ENCODE measurements around the gene STIM1. TPM values are rescaled to one million over a fixed set of nuclear protein-coding genes. Genes with fewer than 3 reads are reported as not detected.

STIM1 gene
- total RNA-seq, 4 donors from 2014 or later = 50.1 to 112 (median 63.3) TPM

DNA sequence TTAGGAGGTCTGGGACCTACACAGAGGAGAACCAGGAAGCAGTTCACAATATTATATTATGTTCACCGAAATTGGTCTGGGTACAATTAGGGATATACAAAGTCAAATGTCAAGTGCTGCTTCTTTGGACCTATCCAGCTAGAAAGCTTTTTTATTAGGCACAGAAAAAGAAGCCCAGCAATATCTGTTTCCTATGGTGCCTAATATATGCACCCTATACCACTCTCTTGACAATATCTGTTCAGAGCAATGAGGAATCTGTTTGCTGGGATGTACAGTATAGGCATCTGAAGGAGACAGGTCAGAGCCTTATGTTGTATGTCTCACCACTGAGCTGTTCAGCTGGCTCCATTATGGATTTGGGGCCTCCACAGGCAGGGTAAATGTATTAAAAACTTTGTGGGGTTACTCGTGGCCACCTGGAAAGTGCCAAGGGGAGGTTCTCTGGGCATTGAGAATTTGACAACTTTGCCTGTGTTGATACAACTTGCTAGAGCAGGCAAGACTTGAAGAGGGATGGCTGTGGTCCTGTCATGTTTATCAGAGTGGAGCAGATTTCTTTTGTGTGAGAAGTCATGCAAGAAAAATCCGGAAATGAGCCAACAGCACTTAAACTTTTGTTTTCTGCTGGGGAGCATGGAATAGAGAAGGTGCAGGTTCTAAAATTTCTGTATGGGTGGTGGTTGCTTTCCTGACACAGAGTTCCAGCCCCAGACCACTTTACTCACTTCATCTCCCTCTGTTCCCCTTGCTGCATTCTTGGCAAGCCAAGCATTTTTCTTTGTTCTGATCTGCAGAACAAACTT lies 10.1 kb downstream of the STIM1 start:
- TF ChIP-seq, protein P1, sequence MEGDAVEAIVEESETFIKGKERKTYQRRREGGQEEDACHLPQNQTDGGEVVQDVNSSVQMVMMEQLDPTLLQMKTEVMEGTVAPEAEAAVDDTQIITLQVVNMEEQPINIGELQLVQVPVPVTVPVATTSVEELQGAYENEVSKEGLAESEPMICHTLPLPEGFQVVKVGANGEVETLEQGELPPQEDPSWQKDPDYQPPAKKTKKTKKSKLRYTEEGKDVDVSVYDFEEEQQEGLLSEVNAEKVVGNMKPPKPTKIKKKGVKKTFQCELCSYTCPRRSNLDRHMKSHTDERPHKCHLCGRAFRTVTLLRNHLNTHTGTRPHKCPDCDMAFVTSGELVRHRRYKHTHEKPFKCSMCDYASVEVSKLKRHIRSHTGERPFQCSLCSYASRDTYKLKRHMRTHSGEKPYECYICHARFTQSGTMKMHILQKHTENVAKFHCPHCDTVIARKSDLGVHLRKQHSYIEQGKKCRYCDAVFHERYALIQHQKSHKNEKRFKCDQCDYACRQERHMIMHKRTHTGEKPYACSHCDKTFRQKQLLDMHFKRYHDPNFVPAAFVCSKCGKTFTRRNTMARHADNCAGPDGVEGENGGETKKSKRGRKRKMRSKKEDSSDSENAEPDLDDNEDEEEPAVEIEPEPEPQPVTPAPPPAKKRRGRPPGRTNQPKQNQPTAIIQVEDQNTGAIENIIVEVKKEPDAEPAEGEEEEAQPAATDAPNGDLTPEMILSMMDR (IDR thresholded peaks at IDR 0.05) = no peak
- no peak for TF ChIP-seq POLR2A (IDR thresholded peaks at IDR 0.05)
- Histone ChIP-seq H3K36me3 (no peaks in the 10 kb centered on the region), H3K4me1 (peaks cover 16 to 88% (median 47%) of the 10 kb centered on the region in 3 donors), H3K27me3 (no peaks in the 10 kb centered on the region), H3K27ac (peak overlapping the region; percentile 48 to 78 (median 58)), H3K4me3 (no peak overlapping the region), H3K9me3 (no peaks in the 10 kb centered on the region)
- no peak for DNase-seq
- intact Hi-C loops (cut with DNase I) = loop anchor here (10.0 kb wide), 1 partner anchor 89 kb away; no protein-coding TSS in a partner anchor
- WGBS, 2 donors = 30 to 32% methylated on average over 3 of the region's 3 CpGs

DNA sequence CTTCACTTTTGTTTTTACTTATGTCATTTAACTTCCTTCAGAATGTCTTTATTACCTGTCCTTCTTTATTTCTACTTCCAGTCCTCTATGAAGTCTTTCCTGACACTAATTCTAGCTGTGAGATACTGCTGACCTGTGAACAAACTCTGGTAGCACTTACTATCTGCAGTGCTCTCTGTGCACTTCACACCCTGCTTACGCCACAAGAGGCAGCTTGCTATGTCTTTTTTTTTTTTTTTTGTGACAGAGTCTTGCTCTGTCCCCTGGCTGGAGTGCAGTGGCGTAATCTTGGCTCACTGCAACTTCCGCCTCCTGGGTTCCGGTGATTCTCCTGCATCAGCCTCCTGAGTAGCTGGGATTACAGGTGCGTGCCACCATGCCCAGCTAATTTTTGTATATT lies 10.7 kb downstream of the STIM1 start:
- TF ChIP-seq POLR2A (IDR thresholded peaks at IDR 0.05) = no peak
- TF ChIP-seq, protein P1 (IDR thresholded peaks at IDR 0.05) = peak in 1 of 6 experiments; percentile 19
- DNase-seq = no peak
- H3K4me3 ChIP-seq = no peak overlapping the region
- peaks cover 12 to 82% (median 41%) of the 10 kb centered on the region in 3 donors for H3K4me1 ChIP-seq
- H3K27ac ChIP-seq = peak overlapping the region in 3 of 4 donors; percentile 48 to 62 (median 53)
- WGBS, 2 donors = 59 to 71% methylated on average over 5 of the region's 5 CpGs
- no peaks in the 10 kb centered on the region for H3K27me3 ChIP-seq
- H3K9me3 ChIP-seq = no peaks in the 10 kb centered on the region
- intact Hi-C loops (cut with DNase I) = loop anchor here (10.0 kb wide), 1 partner anchor 89 kb away; no protein-coding TSS in a partner anchor
- H3K36me3 ChIP-seq = no peaks in the 10 kb centered on the region

DNA sequence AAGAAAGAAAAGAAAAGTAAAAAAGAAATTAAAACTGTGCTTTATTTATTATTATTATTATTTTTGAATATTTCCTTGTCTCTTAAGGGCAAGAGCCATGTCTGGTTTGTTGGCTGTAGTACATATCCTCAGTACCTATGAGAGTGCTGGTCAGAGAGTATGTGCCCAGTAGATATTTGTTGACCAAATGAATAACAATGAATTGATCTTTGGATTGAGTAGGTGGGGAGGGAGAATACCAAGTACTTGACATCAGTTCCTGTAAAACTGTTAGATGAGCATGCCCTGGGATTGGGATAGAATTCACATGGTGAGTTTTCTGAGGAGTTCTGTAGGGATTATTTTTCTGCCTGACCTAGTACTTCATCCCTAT lies 11.4 kb downstream of the STIM1 start:
- H3K9me3 ChIP-seq = no peaks in the 10 kb centered on the region
- peak overlapping the region; percentile 14 to 61 (median 46) for H3K27ac ChIP-seq
- no peak for TF ChIP-seq POLR2A (IDR thresholded peaks at IDR 0.05)
- TF ChIP-seq, protein P1 (IDR thresholded peaks at IDR 0.05) = no peak
- no peak overlapping the region for H3K4me3 ChIP-seq
- peaks cover 12 to 82% (median 40%) of the 10 kb centered on the region in 3 donors for H3K4me1 ChIP-seq
- H3K36me3 ChIP-seq = no peaks in the 10 kb centered on the region
- intact Hi-C loops (cut with DNase I) = loop anchor here (10.0 kb wide), 1 partner anchor 88 kb away; no protein-coding TSS in a partner anchor
- no peaks in the 10 kb centered on the region for H3K27me3 ChIP-seq
- DNase-seq = no peak

DNA sequence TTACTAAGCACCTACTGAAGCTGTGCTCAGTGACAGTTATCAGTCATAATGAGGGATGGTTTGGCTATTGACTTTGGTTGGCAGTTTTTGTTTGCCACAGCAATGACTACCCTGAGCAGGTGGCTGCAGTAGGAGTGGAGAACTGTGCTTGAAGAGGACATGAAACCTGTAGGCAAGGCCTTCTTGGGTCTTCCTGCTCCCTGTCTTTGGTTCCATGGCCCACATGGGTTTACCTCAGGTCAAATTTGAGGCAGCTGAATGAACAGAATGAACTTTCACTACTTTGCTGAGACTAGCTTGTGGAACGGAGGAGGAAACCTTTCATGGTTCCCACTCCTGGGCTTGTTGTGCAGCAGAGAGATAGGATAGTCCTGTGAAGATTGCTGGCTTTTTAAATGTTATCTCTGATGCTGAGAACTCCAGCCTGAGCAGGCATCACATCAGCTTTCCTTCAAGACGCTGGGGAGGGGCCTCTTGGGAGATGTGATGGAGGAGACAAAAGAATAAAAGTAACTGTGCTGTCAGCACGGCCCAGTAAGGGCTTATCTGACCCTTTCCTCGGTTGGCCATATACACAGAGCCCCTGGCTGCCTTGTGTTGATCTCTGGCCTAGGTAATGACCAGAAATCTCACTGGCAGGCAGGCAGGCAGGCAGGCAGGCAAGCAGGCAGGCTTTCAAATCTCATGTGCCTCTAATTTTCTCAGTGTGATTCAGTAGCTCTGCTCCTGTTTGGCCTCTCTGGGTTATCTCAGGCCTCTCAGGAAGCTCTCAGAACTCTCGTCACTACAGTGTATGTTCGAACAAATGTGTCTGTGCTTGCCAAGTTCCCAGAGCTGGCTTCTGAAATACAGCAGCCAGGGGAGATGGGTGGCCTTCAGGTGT lies 12.0 kb downstream of the STIM1 start:
- intact Hi-C loops (cut with DNase I) = loop anchor here (10.0 kb wide), 1 partner anchor 87 kb away; no protein-coding TSS in a partner anchor
- Histone ChIP-seq H3K4me1 (peaks cover 12 to 79% (median 40%) of the 10 kb centered on the region in 3 donors), H3K27me3 (no peaks in the 10 kb centered on the region), H3K27ac (peak overlapping the region; percentile 14 to 61 (median 46)), H3K36me3 (no peaks in the 10 kb centered on the region), H3K9me3 (no peaks in the 10 kb centered on the region), H3K4me3 (no peak overlapping the region)
- 27 to 42% methylated on average over 5 to 6 of the region's 6 CpGs for WGBS, 2 donors
- TF ChIP-seq POLR2A (IDR thresholded peaks at IDR 0.05) = no peak
- TF ChIP-seq, protein P1 (IDR thresholded peaks at IDR 0.05) = no peak
- no peak for DNase-seq
